Amniotic epithelial cell (primary cell): ENCODE data around the gene YES1.

Source experiments
- DNase-seq: peaks from one replicate; pipeline ENCODE4 v3.0.0-alpha.2; 2010; ENCODE audit warnings: low read depth

Gene YES1

DNA sequence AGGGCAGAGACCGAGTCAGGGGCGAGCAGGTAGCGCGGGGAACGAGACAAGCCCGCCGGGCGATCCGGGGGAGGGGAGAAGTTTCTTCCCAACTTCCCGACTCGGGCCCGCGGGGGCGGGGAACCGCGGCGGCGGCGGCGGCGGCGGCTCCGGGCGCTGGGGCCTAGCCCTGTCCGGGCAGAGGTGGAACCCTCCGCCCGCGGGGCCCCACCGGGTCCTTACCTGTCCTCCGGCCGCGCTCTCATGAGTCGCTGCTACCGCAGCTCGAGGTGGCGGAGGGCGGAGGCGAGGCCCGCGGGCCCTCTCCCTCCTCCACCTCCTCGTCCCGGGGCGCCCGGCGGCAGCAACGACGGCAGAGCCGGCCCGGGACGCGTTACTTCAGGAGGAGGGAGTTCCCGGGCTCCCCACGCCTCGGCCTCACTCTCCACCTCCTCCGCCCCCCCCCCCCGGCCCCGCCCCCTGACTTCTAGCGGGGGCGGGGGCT lies at the start of gene YES1:
TSS of gene YES1 (minus strand) at position 351 of the 484 bp plus-strand sequence. CDS start 55,415 bp downstream, outside the sequence.
- DNase-seq = no peak

DNA sequence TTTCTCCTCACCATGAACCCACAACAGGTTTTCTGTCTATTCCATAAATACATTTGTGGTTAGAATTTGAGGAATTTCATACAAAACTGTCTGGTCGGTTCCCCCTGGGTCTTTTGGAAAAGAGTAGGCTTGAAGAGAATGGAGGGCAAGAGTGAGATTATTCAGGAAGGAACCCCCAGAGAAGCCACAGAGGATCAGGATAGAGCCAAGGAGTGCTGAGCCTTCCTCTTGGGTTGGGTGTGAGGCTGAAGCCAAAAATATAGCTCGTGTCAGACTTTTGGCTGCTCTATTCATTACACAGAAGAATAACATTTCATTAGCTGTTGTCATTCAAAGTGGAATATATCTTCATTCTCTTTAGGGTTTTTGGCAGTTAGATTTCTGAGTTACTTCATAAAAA lies 45.9 kb upstream of the YES1 start:
- DNase-seq = no peak

DNA sequence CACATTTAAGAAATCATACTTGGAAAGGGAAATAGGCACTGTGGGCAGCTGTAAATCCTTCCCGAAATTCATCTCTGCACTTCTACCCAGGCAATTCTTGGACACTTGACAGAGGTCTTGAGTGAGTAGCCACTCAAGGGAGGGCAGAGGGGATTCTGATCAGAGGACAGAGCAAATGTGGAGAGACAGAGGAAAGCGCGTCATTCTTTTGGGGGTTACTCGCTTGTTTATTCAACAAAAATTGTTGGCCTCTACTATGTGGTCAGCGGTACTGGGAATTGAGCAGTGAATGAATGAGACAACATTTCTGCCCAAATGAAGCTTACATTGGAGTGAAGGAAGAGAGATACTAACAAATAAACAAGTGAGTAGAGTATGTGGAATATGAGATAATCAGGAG lies 41.4 kb upstream of the YES1 start:
- DNase-seq = no peak

DNA sequence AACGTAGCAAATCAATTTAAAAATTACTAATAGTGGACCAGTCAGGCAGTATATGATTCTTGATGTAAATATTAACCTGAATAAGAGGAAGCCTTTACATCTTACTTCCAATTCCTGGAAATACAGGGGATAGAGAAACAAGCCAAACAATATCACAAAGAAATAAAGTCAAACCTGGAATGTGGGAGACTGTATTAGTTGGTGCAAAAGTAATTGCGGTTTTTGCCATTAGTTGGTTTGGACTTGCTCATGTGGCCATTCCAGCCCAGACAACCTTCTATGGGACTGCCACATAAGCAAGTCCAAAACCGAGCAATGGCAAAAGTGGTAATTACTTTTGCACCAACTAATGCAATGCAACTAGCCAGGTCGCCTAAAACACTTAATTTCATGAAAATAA lies 38.9 kb upstream of the YES1 start:
- DNase-seq = no peak

DNA sequence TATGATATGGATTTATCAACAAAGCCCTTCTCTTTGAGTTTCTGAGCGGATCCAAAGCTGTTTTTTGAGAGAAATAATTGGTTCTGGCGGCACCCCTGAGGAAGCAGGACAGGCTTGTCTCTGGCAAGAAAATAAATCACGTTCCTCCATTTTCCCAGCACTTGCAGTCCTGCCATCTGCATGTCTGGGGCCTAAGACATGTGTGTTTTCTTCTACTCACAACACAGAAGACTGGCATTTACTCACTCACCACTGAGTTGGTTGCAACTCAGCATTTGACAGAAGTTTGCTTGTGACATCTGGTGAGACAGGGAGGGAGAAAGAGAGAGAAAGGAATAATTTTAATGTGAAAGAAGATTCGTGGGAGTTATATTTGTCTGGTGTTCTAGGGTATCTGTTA lies 37.0 kb upstream of the YES1 start:
- no peak for DNase-seq

DNA sequence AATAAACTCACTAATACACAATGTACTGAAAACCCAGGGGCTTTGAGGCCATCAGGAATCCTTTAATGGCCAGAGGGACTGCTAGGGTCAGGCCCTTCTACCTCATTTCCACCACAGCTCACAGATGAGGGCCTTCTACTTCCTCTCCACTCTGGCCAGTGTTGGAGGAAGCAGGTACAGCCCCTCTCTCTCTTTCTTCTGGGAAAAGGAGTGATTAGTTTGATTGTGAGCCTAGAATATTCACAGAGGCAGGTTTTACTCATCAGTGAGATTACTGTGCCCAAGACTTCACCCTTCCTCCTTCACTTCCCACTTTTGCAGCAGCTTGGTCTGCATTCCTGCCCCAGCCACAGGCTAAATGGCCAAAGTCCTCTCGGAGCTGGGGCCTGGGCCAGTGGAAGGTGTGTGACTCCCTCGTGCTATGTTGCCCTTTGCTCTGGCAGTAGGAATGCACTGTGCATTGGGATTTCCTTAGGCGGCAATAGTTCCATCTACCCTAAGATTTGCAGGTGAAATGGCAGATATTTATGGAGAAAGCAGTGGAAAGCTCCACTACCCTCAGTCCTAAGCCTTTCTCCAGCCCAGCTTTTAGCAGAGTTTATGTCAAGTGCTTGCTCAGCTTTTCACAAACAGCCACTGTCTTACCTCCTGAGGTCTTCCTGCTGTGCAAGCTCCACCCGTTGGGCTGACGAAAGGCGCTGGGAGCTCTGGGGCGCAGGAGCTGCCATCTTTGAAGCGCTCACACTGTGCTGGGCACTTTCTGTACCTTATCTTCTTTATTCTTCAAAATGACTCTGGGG lies 36.2 kb upstream of the YES1 start:
- no peak for DNase-seq

DNA sequence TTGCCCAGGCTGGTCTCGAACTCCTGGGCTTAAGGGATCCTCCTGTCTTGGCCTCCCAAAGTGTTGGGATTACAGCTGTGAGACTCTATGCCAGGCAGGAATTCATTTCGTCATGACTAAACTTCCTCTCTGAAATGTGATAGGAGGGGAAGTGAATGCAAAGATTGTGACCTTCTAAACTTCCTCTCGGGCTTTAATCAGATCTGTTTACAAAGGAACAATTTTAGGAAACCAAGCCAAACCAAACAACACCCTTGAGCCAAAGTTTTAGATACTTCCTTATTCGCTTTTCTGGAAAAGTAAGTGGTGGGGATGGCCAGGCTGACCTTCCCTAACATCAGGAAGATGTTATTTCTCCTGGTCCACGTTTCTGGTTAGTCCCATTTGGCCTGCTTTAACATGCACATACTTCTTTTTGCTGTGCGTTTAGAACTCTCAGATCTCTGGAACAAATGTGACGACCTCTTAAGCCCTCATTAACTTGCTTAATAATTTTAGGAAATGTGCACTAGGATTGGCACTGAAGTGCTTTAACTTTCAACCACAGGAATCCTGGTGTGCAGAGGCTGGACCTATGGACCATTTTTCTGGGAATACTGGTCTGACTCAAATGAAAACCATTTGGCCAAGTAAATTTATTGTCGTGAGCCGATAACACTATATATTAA lies 33.2 kb upstream of the YES1 start:
- DNase-seq = peak; percentile 31

DNA sequence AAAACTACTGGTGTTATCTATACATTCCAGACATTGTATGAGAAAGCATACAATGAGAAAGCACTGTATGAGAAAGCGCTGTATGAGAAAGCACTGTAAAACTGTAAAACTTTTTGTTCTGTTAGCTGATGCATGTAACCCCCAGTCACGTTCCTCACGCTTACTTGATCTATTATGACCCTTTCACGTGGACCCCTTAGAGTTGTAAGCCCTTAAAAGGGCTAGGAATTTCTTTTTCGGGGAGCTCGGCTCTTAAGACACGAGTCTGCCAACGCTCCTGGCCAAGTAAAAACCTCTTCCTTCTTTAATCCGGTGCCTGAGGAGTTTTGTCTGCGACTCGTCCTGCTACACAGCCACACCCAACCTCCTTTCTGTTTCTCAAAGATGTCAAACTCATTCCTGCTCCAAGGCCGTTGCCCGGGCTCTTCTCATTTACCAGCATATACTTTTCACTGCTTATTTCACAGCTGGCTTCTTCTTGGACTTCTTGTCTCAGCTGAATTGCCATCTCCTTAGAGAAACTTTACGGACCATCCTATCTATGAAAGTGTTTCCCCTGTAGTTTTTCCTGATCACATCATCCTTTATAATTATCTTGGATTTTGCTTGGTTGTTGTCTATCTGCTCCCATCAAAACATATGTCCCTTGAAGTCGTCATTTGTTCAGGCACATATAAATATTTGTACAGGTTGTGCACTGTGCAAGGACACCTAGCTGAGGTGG lies 29.8 kb upstream of the YES1 start:
- no peak for DNase-seq

DNA sequence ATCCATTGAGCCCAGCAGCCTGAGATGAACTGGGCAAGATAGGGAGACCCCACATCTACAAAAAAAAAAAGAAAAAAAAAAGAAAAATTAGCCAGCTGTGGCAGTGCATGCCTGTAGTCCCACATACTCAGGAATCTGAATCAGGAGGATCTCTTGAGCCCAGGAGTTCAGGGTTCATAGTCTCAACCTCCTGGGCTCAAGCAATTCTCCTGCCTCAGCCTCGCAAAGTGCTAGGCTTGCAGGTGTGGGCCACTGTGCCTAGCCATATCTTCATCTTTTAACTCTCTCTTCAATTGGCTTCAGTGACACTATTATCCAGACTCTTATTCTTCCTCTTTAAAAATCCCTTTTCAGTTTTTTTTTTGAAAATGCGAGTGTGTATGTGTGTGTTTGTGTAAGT lies 28.5 kb upstream of the YES1 start:
- no peak for DNase-seq

DNA sequence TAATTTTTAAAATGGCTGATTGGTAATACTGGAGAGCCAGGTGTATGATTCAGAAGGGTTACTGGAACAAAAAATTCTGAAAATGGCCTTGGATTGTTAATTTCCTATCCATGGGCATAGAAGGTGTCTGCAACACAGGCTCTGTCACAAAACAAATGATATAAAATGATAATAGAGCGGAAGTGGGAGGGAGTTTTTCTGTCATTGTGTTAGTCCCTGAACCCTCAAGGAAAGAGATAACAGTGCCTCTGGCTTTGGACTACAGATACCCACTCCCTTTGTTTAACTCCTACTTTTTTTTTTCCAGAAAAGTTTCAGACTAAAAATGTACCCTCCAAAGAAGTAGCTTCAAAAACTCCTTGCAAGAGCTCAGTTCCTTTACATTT lies 28.0 kb upstream of the YES1 start:
- no peak for DNase-seq

DNA sequence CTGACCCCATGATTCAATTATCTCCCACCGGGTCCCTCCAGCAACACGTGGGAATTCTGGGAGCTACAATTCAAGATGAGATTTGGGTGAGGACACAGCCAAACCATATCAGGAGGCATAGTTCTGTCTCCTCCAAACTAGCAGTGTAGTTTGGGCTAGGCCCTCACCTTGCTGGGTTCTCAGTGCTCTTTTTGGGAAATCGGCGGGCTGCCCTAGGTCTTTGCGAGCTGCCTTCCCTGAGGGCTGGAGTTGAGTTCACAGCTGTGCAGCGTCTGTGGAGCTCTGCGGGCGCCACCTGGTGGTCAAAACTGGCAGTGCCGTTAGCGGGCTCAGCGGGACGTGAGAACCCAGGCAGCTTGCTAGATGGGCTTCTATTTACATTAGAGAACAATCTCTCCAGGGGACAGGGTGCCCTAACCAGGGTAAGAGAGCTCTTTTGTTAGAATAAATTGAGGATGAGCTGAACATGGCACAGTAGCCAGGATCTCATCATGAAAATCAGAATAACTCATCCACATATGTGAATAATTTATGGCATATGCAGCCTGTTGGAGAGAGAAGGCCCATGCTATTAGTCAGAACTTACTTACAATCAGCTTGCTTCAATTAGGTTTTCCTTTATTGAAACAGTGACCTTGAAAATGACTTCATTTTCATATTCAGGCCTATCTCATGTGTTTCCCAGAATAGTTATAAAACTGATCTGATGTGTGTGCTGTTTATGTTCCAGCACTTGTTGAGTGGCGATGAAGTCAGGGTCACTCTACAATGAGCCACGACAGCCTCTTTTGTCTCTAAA lies 27.4 kb upstream of the YES1 start:
- DNase-seq = peak; percentile 57

DNA sequence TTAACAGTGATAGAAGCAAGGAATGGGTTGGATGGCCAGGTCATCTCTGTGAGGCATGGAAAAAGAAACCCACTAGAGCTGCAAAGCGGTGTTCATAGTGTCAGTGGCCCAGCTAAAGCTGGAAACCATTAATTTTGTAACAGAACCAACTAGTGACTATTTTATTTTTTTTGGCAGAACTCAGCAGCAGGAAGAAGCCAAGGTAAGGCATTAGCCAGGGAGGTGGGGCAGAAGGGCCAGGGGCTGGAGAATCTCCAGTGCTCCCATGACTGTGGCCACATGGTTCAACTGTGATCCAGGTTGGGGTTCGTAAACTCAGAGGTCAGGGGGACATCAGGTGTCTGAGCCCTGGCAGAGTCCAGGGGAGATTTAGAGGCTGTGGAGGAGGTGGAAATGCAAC lies 25.9 kb upstream of the YES1 start:
- no peak for DNase-seq

DNA sequence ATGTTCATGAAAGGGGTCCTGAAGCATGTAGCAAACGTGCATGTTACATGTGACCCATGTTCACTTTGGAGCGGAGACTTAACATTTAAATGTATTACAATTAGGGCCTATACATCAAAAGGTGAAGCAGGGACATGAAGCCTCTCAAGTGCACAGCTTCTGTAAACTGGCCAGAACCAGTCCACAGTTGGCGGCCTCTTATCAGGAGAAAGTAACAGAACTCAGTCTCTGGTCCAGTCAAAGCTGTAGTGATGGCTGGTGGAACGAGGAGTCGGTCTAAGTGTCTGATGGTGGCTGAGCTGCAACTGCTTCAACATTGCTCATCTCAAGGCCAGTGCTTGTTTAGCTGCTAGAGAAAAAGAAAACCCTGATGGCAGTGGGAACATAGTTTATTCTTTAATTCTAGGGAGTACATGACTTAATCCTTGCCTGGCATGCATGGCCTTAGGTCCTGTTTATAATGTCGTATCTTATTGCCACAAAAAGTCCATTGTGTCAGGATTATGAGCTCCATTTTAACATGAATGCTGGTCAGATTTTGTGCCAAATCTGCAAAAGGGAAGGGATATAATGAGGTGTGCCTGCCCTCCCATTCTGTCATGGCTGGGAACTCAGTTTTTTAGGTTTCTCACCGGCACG lies 22.2 kb upstream of the YES1 start:
- no peak for DNase-seq

DNA sequence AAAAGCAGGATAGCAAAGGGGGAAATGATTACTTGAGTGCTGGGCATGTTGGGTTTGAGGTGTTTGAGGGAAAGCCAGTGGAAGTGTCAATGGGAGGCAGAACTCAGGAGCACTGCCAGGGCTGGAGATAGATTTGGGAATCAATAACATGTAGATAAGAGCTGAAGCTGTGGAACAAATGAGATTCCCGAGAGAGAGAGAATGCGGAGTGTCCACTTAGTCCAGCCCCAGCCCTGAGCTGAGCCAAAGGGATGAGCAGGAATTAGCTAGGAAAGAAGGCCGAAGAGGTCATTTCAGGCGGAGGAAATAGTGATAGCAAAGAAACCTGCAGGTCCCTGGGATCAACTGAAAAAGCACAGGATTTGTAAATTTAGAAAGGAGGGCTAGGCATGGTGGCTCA lies 21.2 kb upstream of the YES1 start:
- DNase-seq = no peak

DNA sequence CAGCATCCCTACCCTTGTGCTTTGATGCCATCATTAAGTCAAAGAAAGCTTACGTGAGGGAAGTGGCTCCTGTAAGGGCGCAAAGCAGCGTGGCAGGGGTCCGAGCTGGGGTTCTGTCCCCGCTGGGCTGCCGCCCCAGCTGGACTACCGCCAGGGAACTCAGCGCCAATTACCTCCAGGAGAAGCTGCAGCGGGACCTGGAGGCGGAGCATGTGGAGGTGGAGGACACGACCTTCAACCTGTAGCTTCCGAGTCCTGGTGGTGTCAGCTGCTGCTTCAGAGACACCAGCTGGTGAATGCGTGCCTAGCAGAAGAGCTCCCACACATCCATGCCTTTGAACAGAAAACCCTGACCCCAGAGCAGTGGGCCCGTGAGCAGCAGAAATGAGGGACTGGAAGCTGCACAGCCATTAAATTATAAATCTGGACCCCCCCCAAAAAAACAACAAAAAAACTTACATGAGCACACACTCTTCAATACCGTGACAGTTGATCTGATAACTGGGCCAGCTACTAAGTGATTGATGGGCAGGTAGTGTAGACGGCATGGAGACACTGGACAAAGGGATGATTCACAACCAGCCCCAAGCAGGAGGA lies 20.1 kb upstream of the YES1 start:
- no peak for DNase-seq

DNA sequence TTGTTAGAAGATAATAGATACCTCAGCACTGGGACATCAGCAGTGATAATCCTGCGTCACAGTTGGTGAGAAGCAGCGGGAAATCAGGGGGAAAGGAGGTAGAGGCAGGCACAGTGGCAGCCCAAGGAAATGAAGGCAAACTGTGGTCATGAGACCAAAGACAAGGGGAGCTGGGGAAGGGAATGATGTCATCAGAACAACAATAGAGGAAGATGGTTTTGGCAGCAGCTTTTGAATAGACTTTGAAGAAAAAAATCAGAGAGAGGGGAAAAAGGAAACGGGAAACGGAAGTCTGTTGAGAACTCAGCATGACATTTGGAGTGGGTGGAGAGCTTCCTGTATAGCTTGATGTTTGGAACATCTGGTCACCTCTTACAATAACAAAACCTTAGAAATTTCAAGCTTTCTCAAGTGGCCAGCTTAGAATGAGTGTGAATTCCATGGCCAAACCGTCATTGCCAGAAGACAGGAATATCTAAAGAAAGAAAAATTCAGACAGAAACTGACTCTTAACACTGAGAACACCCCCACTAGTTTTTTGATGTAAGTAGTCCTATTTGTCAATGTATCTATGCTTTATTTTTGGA lies 18.4 kb upstream of the YES1 start:
- DNase-seq = no peak

DNA sequence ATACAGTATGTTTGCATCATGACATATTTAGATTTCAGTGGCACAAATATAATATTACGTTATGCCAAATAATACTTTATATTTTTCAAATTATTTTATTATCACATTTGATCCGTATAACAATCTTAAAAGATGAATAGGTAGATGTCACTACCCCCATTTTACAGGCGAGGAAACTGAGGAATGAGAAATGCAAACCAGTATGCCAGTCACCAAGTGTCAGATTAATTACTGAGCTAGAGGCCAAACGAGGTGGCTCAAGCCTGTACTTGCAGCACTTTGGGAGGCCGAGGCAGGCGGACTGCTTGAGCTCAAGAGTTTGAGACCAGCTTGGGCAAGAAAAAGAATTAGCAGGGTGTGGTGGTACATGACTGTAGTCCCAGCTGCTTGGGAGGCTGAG lies 17.4 kb upstream of the YES1 start:
- no peak for DNase-seq

DNA sequence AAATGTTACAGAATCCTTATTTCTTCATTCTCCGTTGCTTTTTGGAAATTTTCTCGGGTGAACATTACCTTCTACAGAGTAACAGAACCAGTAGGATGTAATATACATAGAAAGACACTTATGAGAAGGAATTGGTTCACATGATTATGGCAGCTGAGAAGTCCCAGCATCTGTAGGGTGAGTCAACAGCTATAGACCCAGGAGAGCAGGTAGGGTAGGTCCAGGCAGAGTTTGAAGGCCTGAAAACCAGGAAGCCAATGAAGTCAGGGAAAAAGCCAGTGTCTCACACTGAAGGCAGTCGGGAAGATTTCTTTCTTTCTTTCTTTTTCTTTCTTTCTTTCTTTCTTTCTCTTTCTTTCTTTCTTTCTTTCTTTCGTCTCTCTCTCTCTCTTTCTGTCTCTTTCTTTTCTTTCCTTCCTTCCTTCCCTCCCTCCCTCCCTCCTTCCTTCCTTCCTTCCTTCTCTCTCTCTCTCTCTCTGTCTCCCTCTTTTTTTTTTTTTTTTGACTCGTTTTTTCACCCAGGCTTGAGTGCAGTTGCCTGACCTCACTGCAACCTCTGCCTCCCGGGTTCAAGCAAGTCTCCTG lies 15.1 kb upstream of the YES1 start:
- DNase-seq = no peak

DNA sequence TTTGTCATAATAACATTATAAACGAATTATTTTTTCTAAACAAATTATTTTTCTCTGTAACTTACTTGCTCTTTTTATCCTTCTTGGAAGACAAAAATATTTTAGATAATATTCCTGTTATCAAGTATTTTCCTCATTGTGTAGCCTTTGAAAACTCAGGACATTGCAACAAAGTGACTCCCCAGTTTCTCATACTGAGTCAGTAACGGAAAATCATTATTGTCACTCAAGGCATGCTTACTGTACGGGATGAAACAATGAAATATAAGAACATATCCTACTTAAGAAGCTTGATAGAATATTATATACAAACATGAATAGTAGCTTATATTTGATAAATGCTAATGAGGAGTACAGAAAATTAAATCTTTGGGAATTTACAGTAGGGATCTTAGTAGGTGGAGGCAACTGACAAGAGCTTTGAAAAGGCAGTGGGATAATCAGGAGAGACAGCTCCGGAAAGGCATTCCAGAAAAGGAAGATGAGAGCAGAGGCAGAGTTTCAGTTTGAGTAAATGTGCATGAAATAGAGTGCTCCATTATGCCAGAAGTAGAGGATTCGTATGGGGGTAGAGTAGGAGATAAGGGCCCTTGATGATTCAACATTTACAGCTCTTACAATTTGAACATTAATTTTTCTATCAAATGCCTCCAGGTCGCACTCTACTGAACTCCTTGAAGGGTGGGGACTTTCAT lies 14.0 kb upstream of the YES1 start:
- DNase-seq = no peak

DNA sequence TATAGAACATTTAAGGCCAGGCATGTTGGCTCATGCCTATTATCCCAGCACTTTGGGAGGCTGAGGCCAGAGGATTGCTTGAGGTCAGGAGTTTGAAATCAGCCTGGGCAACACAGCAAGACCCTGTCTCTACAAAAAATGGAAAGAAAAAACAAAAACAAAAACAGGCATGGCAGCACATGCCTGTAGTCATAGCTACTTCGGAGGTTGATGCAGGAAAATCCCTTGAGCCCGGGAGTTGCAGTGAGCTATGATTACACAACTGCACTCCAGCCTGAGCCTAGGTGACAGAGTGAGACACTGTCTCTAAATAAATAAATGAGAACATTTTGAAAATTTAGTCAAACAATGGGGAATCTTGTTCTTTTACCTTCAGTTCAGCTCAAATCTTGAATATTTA lies 12.1 kb upstream of the YES1 start:
- peak; percentile 33 for DNase-seq
